ENCODE measurements around the gene NINL.

GRCh38 chr20:25580711-25581110 lies 4.6 kb downstream of the NINL start:
- TF ChIP-seq POLR2A (IDR thresholded peaks at IDR 0.05; ENCODE audit: extremely low read depth, insufficient read length) (no peak), CTCF (IDR thresholded peaks at IDR 0.05; ENCODE audit: low read depth, low read length) (no peak)

Measured in NB4 (cell line).